Thyroid gland (tissue), 4 donors: ENCODE results near the gene LMO2.
"Not testable (repeated sequence)": the region's sequence is repeated elsewhere in the genome, so short reads cannot be mapped to it uniquely, and the experiment has no call there.

Source experiments
- POLR2A ChIP-seq, 2 donors: fragments of 450-650 bp; IDR thresholded peaks; one replicate each; pipeline ENCODE4 v1.6.1; 2017; ENCODE audit warnings: antibody characterized with exemption in 2 of 2, mild to moderate bottlenecking in 2 of 2, moderate library complexity in 1 of 2
- TF ChIP-seq, protein P1 (sequence below), 6 experiments: fragments of 200-600 bp in 3 of 6; fragments of 450-650 bp in 3 of 6; sonication (generic) in 3 of 6; IDR thresholded peaks; one replicate each; pipeline ENCODE4 v1.5.1; 2016 to 2019; ENCODE audit warnings: antibody characterized with exemption in 6 of 6, mild to moderate bottlenecking in 2 of 6, inconsistent platforms in 1 of 6, moderate library complexity in 1 of 6

DNA sequence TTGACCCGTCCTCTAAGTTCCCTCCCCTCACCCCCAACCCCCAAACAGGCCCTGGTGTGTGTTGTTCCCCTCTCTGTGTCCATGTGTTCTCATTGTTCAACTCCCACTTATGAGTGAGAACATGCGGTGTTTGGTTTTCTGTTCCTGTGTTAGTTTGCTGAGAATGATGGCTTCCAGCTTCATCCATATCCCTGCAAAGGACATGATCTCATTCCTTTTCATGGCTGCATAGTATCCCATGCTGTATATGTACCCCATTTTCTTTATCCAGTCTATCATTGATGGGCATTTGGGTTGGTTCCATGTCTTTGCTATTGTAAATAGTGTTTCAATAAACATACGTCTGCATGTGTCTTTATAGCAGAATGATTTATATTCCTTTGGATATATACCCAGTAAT, 53.6 kb downstream of the LMO2 start:
- TF ChIP-seq, protein P1, sequence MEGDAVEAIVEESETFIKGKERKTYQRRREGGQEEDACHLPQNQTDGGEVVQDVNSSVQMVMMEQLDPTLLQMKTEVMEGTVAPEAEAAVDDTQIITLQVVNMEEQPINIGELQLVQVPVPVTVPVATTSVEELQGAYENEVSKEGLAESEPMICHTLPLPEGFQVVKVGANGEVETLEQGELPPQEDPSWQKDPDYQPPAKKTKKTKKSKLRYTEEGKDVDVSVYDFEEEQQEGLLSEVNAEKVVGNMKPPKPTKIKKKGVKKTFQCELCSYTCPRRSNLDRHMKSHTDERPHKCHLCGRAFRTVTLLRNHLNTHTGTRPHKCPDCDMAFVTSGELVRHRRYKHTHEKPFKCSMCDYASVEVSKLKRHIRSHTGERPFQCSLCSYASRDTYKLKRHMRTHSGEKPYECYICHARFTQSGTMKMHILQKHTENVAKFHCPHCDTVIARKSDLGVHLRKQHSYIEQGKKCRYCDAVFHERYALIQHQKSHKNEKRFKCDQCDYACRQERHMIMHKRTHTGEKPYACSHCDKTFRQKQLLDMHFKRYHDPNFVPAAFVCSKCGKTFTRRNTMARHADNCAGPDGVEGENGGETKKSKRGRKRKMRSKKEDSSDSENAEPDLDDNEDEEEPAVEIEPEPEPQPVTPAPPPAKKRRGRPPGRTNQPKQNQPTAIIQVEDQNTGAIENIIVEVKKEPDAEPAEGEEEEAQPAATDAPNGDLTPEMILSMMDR (IDR thresholded peaks at IDR 0.05), result not testable (repeated sequence)
- TF ChIP-seq POLR2A (IDR thresholded peaks at IDR 0.05), result not testable (repeated sequence)
